T-helper 2 cell treated with Interferon-gamma antibody and Interleukin-4, amounts not matched to agents 100 ng/mL and 5 ng/mL, for 36 hours (primary cell): Measurements from ENCODE around the gene FBXO47. TPM values are rescaled to one million over a fixed set of nuclear protein-coding genes. Genes with fewer than 3 reads are reported as not detected.
"Not testable (repeated sequence)": the region's sequence is repeated elsewhere in the genome, so short reads cannot be mapped to it uniquely, and the experiment has no call there.

Experiments
- intact Hi-C: fragments of 100-400 bp; cut with micrococcal nuclease; formaldehyde crosslinking; loops from one replicate; pipeline ENCODE4 v1.15.1; 2023
- total RNA-seq: library from RNA; stranded (reverse); gene quantifications from 2 replicates; pipeline ENCODE4 v1.2.3, GENCODE V29; 2022

FBXO47 gene
- total RNA-seq, 1 donor from 2014 or later = not detected

GRCh38 chr17:38980490-38981217, 13.5 kb upstream of the FBXO47 start:
- intact Hi-C loops = loop anchor here (5.0 to 10.0 kb wide), 2 partner anchors 114 to 262 kb away; no protein-coding TSS in a partner anchor

- intact Hi-C loops = no loop called here
These were observed 11.0 kb upstream of the FBXO47 start for GRCh38 chr17:38978180-38978579.

DNA sequence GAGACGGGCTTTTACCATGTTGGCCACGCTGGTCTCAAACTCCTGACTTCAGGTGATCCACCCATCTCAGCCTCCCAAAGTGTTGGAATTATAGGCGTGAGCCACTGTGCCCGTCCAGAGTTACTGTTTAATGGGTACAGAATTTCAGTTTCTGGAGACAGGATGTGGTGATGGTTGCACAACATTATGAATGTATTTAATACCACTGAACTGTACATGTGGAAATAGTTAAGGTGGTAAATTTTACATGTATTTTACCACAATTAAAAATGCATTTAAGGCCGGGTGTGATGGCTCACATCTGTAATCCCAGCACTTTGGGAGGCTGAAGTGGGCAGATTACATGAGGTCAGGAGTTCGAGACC, 9.0 kb upstream of the FBXO47 start:
- intact Hi-C loops = not testable (repeated sequence)

DNA sequence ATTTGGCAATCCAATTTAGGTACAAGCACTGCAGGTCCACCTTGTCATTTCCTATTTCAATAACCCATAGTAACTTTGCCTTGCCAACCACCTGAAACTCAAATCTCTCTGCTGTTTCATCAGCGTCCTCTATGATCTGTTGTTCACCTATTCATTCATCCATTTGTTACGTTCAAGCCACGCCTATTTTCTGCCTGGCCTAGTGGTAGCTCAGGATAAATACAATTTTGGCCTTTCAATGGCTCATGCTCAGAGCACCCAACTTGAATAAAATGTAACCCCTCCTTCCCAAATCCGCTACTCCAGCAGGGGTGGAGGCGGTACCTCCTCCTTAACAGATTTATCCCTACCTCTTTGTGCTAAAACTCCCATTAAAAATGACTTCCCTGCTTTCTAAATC, 3.6 kb upstream of the FBXO47 start:
- intact Hi-C loops = no loop called here

- intact Hi-C loops = no loop called here
These were observed 2.9 kb upstream of the FBXO47 start for GRCh38 chr17:38970128-38970527.

GRCh38 chr17:38969281-38969680, 2.1 kb upstream of the FBXO47 start:
- intact Hi-C loops = loop anchor here (10.0 kb wide), 1 partner anchor 84 kb away; no protein-coding TSS in a partner anchor

DNA sequence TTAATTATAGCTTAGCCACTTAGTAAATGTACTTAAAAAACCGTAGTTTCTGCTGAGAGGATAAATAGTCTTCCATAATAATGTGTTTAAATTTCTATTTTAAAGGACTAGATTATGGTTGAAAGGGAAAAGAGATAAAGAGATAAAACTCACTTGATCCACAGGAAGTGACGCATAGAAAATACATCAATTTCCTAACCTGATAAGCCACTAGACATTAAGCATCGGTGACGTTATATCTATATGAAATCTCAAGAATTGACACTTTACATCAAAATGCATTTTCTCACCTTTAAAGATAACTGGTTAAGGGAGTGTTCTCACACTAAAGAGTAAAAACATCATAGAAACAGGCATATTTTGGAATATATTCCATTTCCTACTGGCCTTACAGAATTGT, 5.8 kb downstream of the FBXO47 start:
- intact Hi-C loops = loop anchor here (10.0 kb wide), 1 partner anchor 77 kb away; no protein-coding TSS in a partner anchor

DNA sequence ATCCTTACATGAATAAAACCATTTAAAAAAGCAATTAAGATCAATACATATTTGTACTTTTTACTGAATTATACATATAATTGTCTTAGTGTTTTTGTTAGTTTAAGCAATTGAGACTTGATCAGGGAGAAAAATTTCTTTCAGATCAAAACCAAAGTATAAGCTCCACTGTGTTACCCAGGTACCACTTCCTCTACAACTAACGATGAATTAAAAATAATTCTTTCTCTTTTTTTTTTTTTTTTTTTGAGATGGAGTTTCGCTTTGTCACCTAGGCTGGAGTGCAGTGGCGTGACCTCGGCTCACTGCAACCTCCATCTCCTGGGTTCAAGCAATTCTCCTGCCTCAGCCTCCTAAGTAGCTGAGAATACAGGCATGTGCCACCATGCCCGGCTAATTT, 6.8 kb downstream of the FBXO47 start:
- intact Hi-C loops = loop anchor here (10.0 kb wide), 1 partner anchor 76 kb away; no protein-coding TSS in a partner anchor

DNA sequence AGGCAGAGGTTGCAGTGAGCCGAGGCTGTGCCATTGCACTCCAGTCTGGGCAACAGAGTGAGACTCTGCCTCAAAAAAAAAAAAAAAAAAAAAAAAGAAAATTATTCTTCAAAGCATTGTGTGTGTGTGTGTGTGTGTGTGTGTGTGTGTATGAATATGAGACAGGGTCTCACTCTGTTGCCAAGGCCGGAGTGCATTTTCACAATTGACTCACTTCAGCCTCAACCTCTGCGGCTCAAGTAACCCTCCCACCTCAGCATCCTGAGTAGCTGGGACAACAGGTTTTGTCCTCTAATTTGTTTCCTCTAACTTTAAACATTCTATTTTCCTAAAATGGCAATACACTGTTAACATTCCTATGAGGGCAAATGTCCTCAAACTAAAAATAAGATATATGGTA, 7.7 kb downstream of the FBXO47 start:
- intact Hi-C loops = no loop called here

DNA sequence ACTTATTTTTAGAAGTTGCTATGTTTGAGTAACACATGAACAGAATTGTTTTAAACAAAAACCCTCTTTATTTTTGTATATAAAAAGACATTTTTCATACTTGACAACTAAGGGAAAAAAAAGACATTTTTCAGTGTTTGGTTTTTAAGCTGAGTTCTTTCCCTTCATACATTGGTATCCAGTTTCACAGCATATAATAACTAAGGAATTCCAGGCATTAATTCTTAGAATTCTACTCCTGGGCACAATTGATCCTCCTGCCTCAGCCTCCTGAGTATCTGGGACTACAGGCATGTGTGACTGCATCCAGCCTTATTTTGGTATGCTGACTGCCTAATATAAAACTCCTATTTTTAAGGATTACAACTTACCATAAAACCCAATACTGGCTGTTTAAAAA, 8.4 kb downstream of the FBXO47 start:
- intact Hi-C loops = no loop called here

GRCh38 chr17:38958326-38958725, 8.9 kb downstream of the FBXO47 start:
- intact Hi-C loops = no loop called here

- intact Hi-C loops = not testable (repeated sequence)
These were observed 13.4 kb downstream of the FBXO47 start for GRCh38 chr17:38953800-38954199.

- intact Hi-C loops = no loop called here
These were observed 20.0 kb downstream of the FBXO47 start for GRCh38 chr17:38947189-38947588.

DNA sequence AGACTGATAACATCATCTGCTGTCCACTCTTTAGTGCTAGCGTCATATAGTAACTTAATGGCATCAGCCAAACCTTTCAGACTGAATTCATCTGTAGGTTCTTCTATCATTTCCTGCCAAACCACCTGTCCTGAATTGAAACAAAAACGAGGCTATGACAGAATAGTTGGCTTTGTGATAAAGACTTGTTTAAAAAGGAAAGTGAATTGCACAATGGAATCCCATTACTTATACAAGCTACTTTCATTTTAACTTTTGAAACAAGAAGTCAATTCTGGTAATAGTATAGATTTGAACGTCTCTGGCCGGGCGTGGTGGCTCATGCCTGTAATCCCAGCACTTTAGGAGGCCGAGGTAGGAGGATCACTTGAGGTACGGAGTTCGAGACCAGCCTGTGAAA, 23.6 kb downstream of the FBXO47 start:
- intact Hi-C loops = no loop called here

- intact Hi-C loops = no loop called here
These were observed 24.4 kb downstream of the FBXO47 start for GRCh38 chr17:38942696-38943334.

DNA sequence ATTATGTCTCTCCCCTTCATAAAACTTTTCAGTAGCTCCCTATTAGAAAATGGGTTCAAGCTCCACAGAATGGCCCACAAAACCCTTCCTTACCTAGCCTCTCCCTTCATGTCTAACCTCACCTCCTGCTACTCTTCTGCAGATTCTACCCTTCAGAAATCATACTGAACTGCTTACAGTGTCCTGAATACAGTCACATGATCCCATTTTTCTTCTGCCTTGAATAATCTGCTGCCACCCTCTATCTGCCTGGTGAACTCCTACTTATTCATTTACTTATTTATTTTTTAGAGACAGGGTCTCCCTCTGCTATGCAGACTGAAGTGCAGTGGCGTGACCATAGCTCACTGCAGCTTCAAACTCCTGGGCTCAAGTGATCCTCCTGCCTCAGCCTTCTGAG, 26.8 kb downstream of the FBXO47 start:
- intact Hi-C loops = no loop called here

GRCh38 chr17:38939987-38940386, 27.2 kb downstream of the FBXO47 start:
- intact Hi-C loops = no loop called here

DNA sequence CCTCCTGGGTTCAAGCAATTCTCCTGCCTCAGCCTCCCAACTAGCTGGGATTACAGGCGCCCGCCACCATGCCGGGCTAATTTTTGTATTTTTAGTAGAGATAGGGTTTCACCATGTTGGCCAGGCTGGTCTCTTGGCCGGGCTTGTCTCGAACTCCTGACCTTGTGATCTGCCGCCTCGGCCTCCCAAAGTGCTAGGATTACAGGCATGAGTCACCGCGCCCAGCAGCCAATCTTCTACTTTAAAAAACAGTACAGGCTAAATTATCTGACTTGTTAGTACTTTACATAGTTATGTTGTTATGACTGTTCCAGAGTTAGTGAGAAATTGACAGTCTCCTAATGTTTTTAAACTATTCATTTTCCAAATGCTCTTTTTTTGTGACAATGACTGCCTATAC, 33.2 kb downstream of the FBXO47 start:
- intact Hi-C loops = not testable (repeated sequence)

GRCh38 chr17:38930782-38931181, 36.4 kb downstream of the FBXO47 start:
- intact Hi-C loops = not testable (repeated sequence)

DNA sequence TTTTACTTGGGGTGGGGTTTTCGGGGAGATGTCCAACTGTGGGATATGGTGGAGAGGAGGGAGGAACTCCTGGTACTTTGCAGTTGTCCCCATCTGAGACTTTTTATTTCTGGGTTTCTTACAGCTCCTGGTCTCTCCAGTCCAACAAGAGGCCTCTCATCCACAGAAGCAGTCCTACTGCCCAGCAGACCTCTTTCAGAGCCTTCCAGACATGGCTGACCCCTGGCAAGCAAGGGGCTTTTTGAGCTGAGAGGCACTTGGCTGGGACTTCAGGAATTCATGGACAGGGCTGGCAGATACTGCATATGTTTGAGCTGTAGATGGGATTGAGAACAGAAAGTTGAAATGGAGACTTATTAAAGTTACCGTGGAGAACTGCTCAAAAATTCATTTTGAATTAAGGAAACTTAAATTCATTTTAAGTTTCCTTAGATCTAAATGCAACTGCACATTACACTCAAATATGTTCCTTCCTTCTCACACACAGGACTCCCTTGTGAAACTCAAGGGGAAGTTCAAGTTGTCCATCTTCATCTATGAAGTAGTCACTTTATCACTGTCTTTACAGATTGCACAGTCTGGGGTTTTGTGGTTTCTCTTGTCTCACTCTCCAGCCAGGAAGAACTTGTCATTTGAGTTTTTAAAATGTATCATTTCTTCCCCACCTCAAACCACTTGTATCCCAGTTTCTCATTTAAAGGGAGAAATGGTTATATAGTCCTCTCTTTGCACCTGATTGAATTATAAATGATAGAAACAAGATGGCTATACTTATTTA, 40.7 kb downstream of the FBXO47 start:
- intact Hi-C loops = no loop called here

GRCh38 chr17:38925263-38925995, 41.8 kb downstream of the FBXO47 start, which contains the start of gene LASP1NB:
Gene LASP1NB, plus strand, starts transcription at chr17:38925614.
- intact Hi-C loops = no loop called here
